OCI-LY7 (cell line): ENCODE data around the gene MINDY4. TPM values are rescaled to one million over a fixed set of nuclear protein-coding genes. Genes with fewer than 3 reads are reported as not detected.

Experiments used
- BruUV-seq: library from RNA; stranded (reverse); fragments of 400-500 nt; replicated peaks from 2 replicates; lab custom pipeline; 2021; lab: Mats Ljungman, UMichigan
- CTCF ChIA-PET: fragments of 300-600 bp; sonication (Branson Sonifier 250); formaldehyde crosslinking; loops from one replicate; lab custom pipeline; 2022; ENCODE audit warnings: antibody characterized with exemption; ENCODE audit not compliant: unreplicated experiment; lab: Charles Lee
- POLR2A ChIA-PET: fragments of 300-600 bp; sonication (Branson Sonifier 250); formaldehyde crosslinking; loops from one replicate; lab custom pipeline; 2022; ENCODE audit warnings: antibody characterized with exemption; lab: Charles Lee
- DNase-seq: peaks from one replicate; pipeline ENCODE4 v3.0.0-alpha.2; 2015; ENCODE audit warnings: low spot score
- H2AFZ ChIP-seq: fragments of 200-600 bp; sonication (generic), shearing (Covaris generic); 2 replicates; pipeline ENCODE4 v1.6.1; 2014; ENCODE audit warnings: mild to moderate bottlenecking, antibody characterized with exemption, low read length, moderate library complexity
- H3K27ac ChIP-seq: fragments of 200-600 bp; sonication (generic); 2 replicates; pipeline ENCODE4 v1.5.1; 2014; ENCODE audit warnings: mixed run types, low read depth, mild to moderate bottlenecking, moderate library complexity, low read length, inconsistent platforms; ENCODE audit not compliant: poor library complexity, severe bottlenecking
- H3K36me3 ChIP-seq: fragments of 200-600 bp; sonication (generic); 2 replicates; pipeline ENCODE4 v1.6.1; 2014; ENCODE audit warnings: mild to moderate bottlenecking, antibody characterized with exemption, low read length, moderate library complexity, mixed read lengths; ENCODE audit not compliant: insufficient read depth
- H3K4me1 ChIP-seq: fragments of 200-600 bp; sonication (generic); 2 replicates; pipeline ENCODE4 v1.5.1; 2014; ENCODE audit warnings: mild to moderate bottlenecking, low read length; ENCODE audit not compliant: insufficient read depth, poor library complexity, severe bottlenecking
- H3K4me2 ChIP-seq: fragments of 200-600 bp; sonication (generic); 2 replicates; pipeline ENCODE4 v1.6.1; 2014; ENCODE audit warnings: mild to moderate bottlenecking, low read length
- H3K4me3 ChIP-seq: fragments of 200-600 bp; sonication (generic); 2 replicates; pipeline ENCODE4 v1.5.1; 2014; ENCODE audit warnings: mild to moderate bottlenecking, low read depth, low read length; ENCODE audit not compliant: poor library complexity, severe bottlenecking
- H3K79me2 ChIP-seq: fragments of 200-600 bp; sonication (generic); 2 replicates; pipeline ENCODE4 v1.6.1; 2016; ENCODE audit warnings: low read depth, mild to moderate bottlenecking, low read length, moderate library complexity, mixed read lengths; ENCODE audit not compliant: insufficient read depth
- H3K9me2 ChIP-seq: fragments of 200-600 bp; sonication (generic); 2 replicates; pipeline ENCODE4 v1.6.1; 2016; ENCODE audit warnings: mild to moderate bottlenecking, low read length, mixed read lengths; ENCODE audit not compliant: insufficient read depth
- H3K9me3 ChIP-seq: fragments of 200-600 bp; sonication (generic); 2 replicates; pipeline ENCODE4 v1.6.1; 2014; ENCODE audit warnings: mild to moderate bottlenecking, mixed run types, low read length, mixed read lengths
- H4K20me1 ChIP-seq: fragments of 200-600 bp; sonication (generic); 2 replicates; pipeline ENCODE4 v1.6.1; 2014; ENCODE audit warnings: mild to moderate bottlenecking, antibody characterized with exemption, low read length, moderate library complexity, mixed read lengths; ENCODE audit not compliant: insufficient read depth
- EZH2phosphoT487 ChIP-seq: fragments of 200-600 bp; sonication (generic); IDR thresholded peaks from 2 replicates; pipeline ENCODE4 v1.6.1; 2018; ENCODE audit warnings: low read depth, borderline replicate concordance, mild to moderate bottlenecking, mixed run types, antibody characterized with exemption, low read length, moderate library complexity, mixed read lengths
- intact Hi-C: fragments of 100-400 bp; cut with micrococcal nuclease; formaldehyde crosslinking; loops from one replicate; pipeline ENCODE4 v1.10.0; 2022; ENCODE audit not compliant: unreplicated experiment
- total RNA-seq, 2 experiments: library from RNA; depleted of rRNA in 1 of 2; stranded (reverse); fragments of >200 nt in 1 of 2; shearing (Covaris generic) in 1 of 2; gene quantifications; 2 replicates each; pipeline ENCODE4 v1.2.3, GENCODE V29; 2014 to 2022
- TF ChIP-seq, protein P1 (sequence below): fragments of 200-600 bp; sonication (generic); conservative IDR thresholded peaks from 2 replicates; pipeline ENCODE4 v1.5.1; 2014; ENCODE audit warnings: mild to moderate bottlenecking, antibody characterized with exemption, low read length, moderate library complexity, mixed read lengths

Gene MINDY4
- total RNA-seq, 2 experiments from 2014 or later = 0.86 TPM; not detected in 1

DNA sequence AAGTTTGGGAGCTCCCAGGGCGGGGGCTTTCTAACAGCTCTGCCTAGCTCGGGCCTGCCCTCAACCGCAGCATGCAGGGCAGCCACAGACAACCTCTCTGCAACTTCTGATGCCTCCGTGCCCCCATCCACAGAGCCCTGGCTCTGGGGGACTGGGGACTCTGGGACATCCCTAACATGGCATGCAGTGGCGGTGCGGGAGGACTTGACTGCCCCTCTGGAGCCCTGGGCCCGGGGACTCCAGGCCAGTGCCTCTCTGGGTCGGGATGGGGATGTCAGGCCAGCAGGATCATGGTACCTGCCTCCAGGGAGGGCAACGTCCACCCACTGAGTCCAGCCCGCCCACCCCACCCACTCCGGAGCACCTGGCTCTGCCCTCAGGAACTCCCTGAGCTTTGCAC, 139.9 kb downstream of the MINDY4 start:
- Histone ChIP-seq H3K4me2 (no peak overlapping the region), H3K36me3 (no peaks in the 10 kb centered on the region), H3K9me3 (no peaks in the 10 kb centered on the region), H3K9me2 (no peaks in the 10 kb centered on the region), H4K20me1 (no peaks in the 10 kb centered on the region), H2AFZ (no peak overlapping the region), H3K27ac (no peak overlapping the region), H3K4me1 (no peaks in the 10 kb centered on the region), H3K4me3 (no peak overlapping the region), H3K79me2 (no peaks in the 10 kb centered on the region)
- ChIA-PET POLR2A (no interaction called here), CTCF (no interaction called here)
- TF ChIP-seq, protein P1, sequence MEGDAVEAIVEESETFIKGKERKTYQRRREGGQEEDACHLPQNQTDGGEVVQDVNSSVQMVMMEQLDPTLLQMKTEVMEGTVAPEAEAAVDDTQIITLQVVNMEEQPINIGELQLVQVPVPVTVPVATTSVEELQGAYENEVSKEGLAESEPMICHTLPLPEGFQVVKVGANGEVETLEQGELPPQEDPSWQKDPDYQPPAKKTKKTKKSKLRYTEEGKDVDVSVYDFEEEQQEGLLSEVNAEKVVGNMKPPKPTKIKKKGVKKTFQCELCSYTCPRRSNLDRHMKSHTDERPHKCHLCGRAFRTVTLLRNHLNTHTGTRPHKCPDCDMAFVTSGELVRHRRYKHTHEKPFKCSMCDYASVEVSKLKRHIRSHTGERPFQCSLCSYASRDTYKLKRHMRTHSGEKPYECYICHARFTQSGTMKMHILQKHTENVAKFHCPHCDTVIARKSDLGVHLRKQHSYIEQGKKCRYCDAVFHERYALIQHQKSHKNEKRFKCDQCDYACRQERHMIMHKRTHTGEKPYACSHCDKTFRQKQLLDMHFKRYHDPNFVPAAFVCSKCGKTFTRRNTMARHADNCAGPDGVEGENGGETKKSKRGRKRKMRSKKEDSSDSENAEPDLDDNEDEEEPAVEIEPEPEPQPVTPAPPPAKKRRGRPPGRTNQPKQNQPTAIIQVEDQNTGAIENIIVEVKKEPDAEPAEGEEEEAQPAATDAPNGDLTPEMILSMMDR = no peak
- no peak for TF ChIP-seq EZH2phosphoT487
- BruUV-seq = no TSS peak
- intact Hi-C loops = no loop called here
- no peak for DNase-seq

DNA sequence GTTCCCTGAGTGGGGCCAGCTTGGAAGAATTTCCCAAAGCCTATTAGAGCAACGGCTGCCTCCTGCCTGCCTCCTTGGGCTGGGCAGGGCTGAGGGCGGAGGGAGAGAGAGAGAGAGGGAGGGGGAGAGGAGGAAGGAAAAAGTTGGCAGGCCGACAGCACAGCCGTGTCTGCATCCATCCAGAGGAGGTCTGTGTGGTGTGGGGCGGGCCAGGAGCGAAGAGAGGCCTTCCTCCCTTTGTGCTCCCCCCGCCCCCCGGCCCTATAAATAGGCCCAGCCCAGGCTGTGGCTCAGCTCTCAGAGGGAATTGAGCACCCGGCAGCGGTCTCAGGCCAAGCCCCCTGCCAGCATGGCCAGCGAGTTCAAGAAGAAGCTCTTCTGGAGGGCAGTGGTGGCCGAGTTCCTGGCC, 140.3 kb downstream of the MINDY4 start, which contains the start of gene AQP1:
Gene AQP1 (plus strand): TSS at position 293 of the 409 bp plus-strand sequence. CDS start 57 bp downstream, at position 350.
- Histone ChIP-seq H2AFZ (no peak within 1 kb of the TSS), H3K9me3 (no peaks in the 10 kb centered on the region), H3K9me2 (no peaks in the 10 kb centered on the region), H3K4me2 (no peak within 1 kb of the TSS), H3K27ac (no peak within 1 kb of the TSS), H3K4me3 (no peak within 1 kb of the TSS), H3K36me3 (no peaks in the 10 kb centered on the region), H3K79me2 (no peaks in the 10 kb centered on the region), H4K20me1 (no peaks in the 10 kb centered on the region), H3K4me1 (no peaks in the 10 kb centered on the region)
- intact Hi-C loops = no loop called here
- ChIA-PET CTCF (no interaction called here), POLR2A (no interaction called here)
- TF ChIP-seq, protein P1 = no peak
- DNase-seq = no peak
- no TSS peak for BruUV-seq

DNA sequence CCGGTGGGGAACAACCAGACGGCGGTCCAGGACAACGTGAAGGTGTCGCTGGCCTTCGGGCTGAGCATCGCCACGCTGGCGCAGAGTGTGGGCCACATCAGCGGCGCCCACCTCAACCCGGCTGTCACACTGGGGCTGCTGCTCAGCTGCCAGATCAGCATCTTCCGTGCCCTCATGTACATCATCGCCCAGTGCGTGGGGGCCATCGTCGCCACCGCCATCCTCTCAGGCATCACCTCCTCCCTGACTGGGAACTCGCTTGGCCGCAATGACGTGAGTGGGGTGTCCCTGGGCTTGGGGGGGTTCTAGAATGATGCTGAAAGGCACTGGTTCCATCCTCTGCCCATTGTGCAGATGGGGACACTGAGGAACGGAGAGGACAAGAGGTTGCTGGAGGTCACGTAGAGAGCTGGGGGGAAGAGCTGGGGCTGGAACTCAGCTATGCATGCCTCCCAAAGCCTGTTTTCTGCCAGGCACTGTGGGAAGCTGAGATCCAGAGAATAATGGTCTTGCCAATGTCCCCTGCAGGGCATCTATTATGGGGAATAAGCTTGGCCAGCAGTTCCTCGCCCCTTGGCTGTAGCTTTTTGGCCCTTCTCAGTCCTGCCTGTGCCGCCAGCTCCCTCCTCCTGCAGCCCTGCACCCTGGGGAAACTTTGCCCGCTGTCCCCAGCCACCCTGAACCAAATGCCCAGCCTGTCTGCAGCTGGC, 141.0 kb downstream of the MINDY4 start:
- CTCF ChIA-PET = no interaction called here
- Histone ChIP-seq H2AFZ (no peak overlapping the region), H3K9me3 (no peaks in the 10 kb centered on the region), H3K9me2 (no peaks in the 10 kb centered on the region), H3K4me2 (no peak overlapping the region), H3K27ac (no peak overlapping the region), H3K4me1 (no peaks in the 10 kb centered on the region), H3K36me3 (no peaks in the 10 kb centered on the region), H3K79me2 (no peaks in the 10 kb centered on the region), H3K4me3 (no peak overlapping the region), H4K20me1 (no peaks in the 10 kb centered on the region)
- no TSS peak for BruUV-seq
- POLR2A ChIA-PET = no interaction called here
- no peak for DNase-seq
- intact Hi-C loops = no loop called here
- TF ChIP-seq, protein P1 = no peak
- TF ChIP-seq EZH2phosphoT487 = no peak
